Parathyroid adenoma (tissue), 2 donors: ENCODE data around the gene ARIH1.
A peak's percentile ranks its signal among the peaks of the same experiment; 100 is the strongest.
"Not testable (repeated sequence)": the region's sequence is repeated elsewhere in the genome, so short reads cannot be mapped to it uniquely, and the experiment has no call there.

Experiments used
- H2AFZ ChIP-seq: fragments of 300-600 bp; sonication (generic); one replicate; pipeline ENCODE4 v1.7.0; 2017; ENCODE audit warnings: antibody characterized with exemption, mild to moderate bottlenecking
- H3K27ac ChIP-seq: fragments of 300-600 bp; sonication (generic); one replicate; pipeline ENCODE4 v1.7.0; 2017
- H3K27me3 ChIP-seq: fragments of 300-600 bp; sonication (generic); one replicate; pipeline ENCODE4 v1.7.0; 2017; ENCODE audit warnings: low read length; ENCODE audit not compliant: control insufficient read depth, insufficient read depth
- H3K36me3 ChIP-seq: fragments of 300-600 bp; sonication (generic); one replicate; pipeline ENCODE4 v1.7.0; 2017; ENCODE audit warnings: low read length; ENCODE audit not compliant: control insufficient read depth, insufficient read depth
- H3K4me1 ChIP-seq: fragments of 300-600 bp; sonication (generic); one replicate; pipeline ENCODE4 v1.7.0; 2017; ENCODE audit warnings: control low read depth
- H3K4me2 ChIP-seq: fragments of 300-600 bp; sonication (generic); one replicate; pipeline ENCODE4 v1.7.0; 2017; ENCODE audit warnings: low read length
- H3K4me3 ChIP-seq: fragments of 300-600 bp; sonication (generic); one replicate; pipeline ENCODE4 v1.7.0; 2017; ENCODE audit warnings: low read depth, low read length
- H3K79me2 ChIP-seq: fragments of 300-600 bp; sonication (generic); one replicate; pipeline ENCODE4 v1.7.0; 2017; ENCODE audit warnings: control low read depth
- H3K9ac ChIP-seq: fragments of 300-600 bp; sonication (generic); one replicate; pipeline ENCODE4 v1.7.0; 2017; ENCODE audit warnings: mild to moderate bottlenecking
- H3K9me3 ChIP-seq: fragments of 300-600 bp; sonication (generic); one replicate; pipeline ENCODE4 v1.7.0; 2017; ENCODE audit warnings: low read length; ENCODE audit not compliant: control insufficient read depth
- TF ChIP-seq, protein P1 (sequence below): fragments of 300-600 bp; sonication (generic); IDR thresholded peaks from one replicate; pipeline ENCODE4 v1.7.0; 2017; ENCODE audit warnings: antibody characterized with exemption, mild to moderate bottlenecking
- donor health status: primary hyperparathyroidism.

ARIH1 gene

GRCh38 chr15:72592676-72593075 lies 118.5 kb downstream of the ARIH1 start:
- H3K4me1 ChIP-seq = peaks cover 6% of the 10 kb centered on the region
- TF ChIP-seq, protein P1, sequence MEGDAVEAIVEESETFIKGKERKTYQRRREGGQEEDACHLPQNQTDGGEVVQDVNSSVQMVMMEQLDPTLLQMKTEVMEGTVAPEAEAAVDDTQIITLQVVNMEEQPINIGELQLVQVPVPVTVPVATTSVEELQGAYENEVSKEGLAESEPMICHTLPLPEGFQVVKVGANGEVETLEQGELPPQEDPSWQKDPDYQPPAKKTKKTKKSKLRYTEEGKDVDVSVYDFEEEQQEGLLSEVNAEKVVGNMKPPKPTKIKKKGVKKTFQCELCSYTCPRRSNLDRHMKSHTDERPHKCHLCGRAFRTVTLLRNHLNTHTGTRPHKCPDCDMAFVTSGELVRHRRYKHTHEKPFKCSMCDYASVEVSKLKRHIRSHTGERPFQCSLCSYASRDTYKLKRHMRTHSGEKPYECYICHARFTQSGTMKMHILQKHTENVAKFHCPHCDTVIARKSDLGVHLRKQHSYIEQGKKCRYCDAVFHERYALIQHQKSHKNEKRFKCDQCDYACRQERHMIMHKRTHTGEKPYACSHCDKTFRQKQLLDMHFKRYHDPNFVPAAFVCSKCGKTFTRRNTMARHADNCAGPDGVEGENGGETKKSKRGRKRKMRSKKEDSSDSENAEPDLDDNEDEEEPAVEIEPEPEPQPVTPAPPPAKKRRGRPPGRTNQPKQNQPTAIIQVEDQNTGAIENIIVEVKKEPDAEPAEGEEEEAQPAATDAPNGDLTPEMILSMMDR = no peak
- no peaks in the 10 kb centered on the region for H3K27me3 ChIP-seq
- no peaks in the 10 kb centered on the region for H3K36me3 ChIP-seq
- no peak overlapping the region for H2AFZ ChIP-seq
- H3K4me2 ChIP-seq = no peak overlapping the region
- H3K79me2 ChIP-seq = no peaks in the 10 kb centered on the region
- no peaks in the 10 kb centered on the region for H3K9me3 ChIP-seq
- H3K4me3 ChIP-seq = no peak overlapping the region
- no peak overlapping the region for H3K9ac ChIP-seq
- H3K27ac ChIP-seq = no peak overlapping the region

DNA sequence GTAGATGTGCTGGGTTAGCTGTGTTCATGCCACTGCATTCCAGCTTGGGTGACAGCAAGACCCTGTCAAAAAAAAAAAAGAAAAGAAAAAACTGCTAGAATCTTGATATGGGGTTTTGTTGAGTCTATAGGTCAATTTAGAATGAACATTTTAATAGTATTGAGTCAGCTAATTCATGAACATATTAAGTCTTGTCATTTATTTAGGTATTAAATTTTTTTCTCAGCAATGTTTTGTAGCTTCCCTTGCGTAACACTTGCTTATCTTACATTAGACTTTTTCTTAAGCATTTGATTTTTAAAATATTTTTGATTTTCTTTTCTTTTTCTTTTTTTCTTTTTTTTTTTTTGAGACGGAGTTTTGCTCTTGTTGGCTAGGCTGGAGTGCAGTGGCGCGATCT lies 119.7 kb downstream of the ARIH1 start:
- H3K79me2 ChIP-seq = no peaks in the 10 kb centered on the region
- H3K9ac ChIP-seq = no peak overlapping the region
- no peak overlapping the region for H2AFZ ChIP-seq
- no peak overlapping the region for H3K4me2 ChIP-seq
- TF ChIP-seq, protein P1 = no peak
- H3K36me3 ChIP-seq = no peaks in the 10 kb centered on the region
- no peak overlapping the region for H3K27ac ChIP-seq
- H3K9me3 ChIP-seq = no peaks in the 10 kb centered on the region
- H3K4me1 ChIP-seq = peaks cover 7% of the 10 kb centered on the region
- H3K4me3 ChIP-seq = no peak overlapping the region
- no peaks in the 10 kb centered on the region for H3K27me3 ChIP-seq

GRCh38 chr15:72599855-72600464 lies 125.8 kb downstream of the ARIH1 start:
- Histone ChIP-seq H3K27me3 (no peaks in the 10 kb centered on the region), H3K4me1 (peaks cover 7% of the 10 kb centered on the region), H3K9ac (no peak overlapping the region), H3K4me2 (no peak overlapping the region), H3K9me3 (no peaks in the 10 kb centered on the region), H2AFZ (no peak overlapping the region), H3K27ac (no peak overlapping the region), H3K79me2 (no peaks in the 10 kb centered on the region), H3K4me3 (no peak overlapping the region), H3K36me3 (no peaks in the 10 kb centered on the region)
- TF ChIP-seq, protein P1 = peak; percentile 57

DNA sequence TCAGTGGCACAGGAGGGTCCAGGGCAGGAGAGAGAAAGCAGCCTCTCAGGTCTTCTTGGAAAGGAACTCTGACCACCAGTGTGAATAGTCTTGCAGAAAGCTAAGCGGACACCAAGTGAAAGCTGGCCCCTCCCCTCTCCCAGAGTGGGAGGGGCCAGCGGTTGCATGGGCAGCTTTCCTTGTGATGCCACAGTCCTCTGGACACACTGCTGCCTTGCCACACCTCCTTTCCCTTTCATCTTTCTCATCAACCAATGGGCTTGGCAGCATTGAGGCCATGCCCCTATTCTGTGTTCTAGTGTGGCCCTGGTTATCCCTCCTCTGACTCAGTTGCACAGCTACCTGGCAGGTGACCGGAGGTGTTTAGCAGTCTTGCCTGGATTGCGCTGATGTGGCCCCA lies 130.7 kb downstream of the ARIH1 start:
- Histone ChIP-seq H3K27ac (no peak overlapping the region), H3K9ac (no peak overlapping the region), H3K4me3 (no peak overlapping the region), H3K4me2 (no peak overlapping the region), H3K27me3 (no peaks in the 10 kb centered on the region), H2AFZ (no peak overlapping the region), H3K79me2 (no peaks in the 10 kb centered on the region), H3K4me1 (no peaks in the 10 kb centered on the region), H3K36me3 (no peaks in the 10 kb centered on the region), H3K9me3 (no peaks in the 10 kb centered on the region)
- TF ChIP-seq, protein P1 = no peak

DNA sequence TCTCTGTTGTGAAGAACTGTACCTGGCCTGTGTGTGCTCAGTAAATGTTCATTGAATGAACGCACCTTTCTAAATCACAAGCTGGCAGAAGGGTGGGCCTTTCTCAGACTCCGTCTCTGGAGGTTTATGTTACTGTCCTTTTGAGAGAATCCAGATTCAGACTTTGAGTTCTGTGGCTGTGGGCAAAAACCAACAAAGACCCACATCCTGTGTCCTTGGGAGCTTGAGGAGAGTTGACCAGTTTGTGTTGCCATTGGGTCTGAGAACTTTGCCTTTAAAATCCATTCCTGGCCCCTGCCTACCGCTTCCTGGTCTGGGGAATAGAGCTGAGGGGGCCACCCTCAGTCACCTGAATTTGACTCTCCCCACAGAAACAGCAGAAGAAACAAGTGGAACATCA lies 134.0 kb downstream of the ARIH1 start:
- not testable (repeated sequence) for H3K9me3 ChIP-seq, H2AFZ ChIP-seq, H3K4me2 ChIP-seq, H3K79me2 ChIP-seq, H3K27ac ChIP-seq, H3K36me3 ChIP-seq, H3K4me1 ChIP-seq, H3K27me3 ChIP-seq, H3K9ac ChIP-seq, H3K4me3 ChIP-seq
